ENCODE measurements around the gene PTPRN2. TPM values are rescaled to one million over a fixed set of nuclear protein-coding genes. Genes with fewer than 3 reads are reported as not detected.
"Not testable (repeated sequence)": the region's sequence is repeated elsewhere in the genome, so short reads cannot be mapped to it uniquely, and the experiment has no call there.

PTPRN2 gene
- polyA plus RNA-seq, 2 donors: 0.37 to 0.40 TPM

- H3K4me1 ChIP-seq (ENCODE audit: control insufficient read depth in 2 of 2, insufficient read depth in 2 of 2, low read length in 1 of 2): peaks cover 0 to 13% of the 10 kb centered on the region in 2 donors
- no peaks in the 10 kb centered on the region for H3K9me3 ChIP-seq (ENCODE audit: control insufficient read depth in 2 of 2, insufficient read depth in 1 of 2, low read depth in 1 of 2, low read length in 1 of 2)
- no peak overlapping the region for H3K4me3 ChIP-seq (ENCODE audit: low read depth in 1 of 2, low read length in 2 of 2)
- no peaks in the 10 kb centered on the region for H3K36me3 ChIP-seq (ENCODE audit: control insufficient read depth in 2 of 2, insufficient read depth in 2 of 2, low read length in 1 of 2)
- H3K27me3 ChIP-seq (ENCODE audit: control insufficient read depth in 1 of 2, insufficient read depth in 2 of 2, low read length in 2 of 2): no peaks in the 10 kb centered on the region
- WGBS, 2 donors: 89 to 92% methylated on average over 9 of the region's 9 CpGs
- no peak overlapping the region for H3K27ac ChIP-seq (ENCODE audit: low read depth in 2 of 2, low read length in 1 of 2)
Measured at GRCh38 chr7:157903296-157903695, 684.3 kb downstream of the PTPRN2 start.

- 91 to 95% methylated on average over 38 to 44 of the region's 45 CpGs for WGBS, 2 donors
- H3K4me1 ChIP-seq (ENCODE audit: control insufficient read depth in 2 of 2, insufficient read depth in 2 of 2, low read length in 1 of 2): peaks cover 0 to 11% of the 10 kb centered on the region in 2 donors
- not testable (repeated sequence) for H3K36me3 ChIP-seq (ENCODE audit: control insufficient read depth in 2 of 2, insufficient read depth in 2 of 2, low read length in 1 of 2); H3K27ac ChIP-seq (ENCODE audit: low read depth in 2 of 2, low read length in 1 of 2); H3K4me3 ChIP-seq (ENCODE audit: low read depth in 1 of 2, low read length in 2 of 2); H3K9me3 ChIP-seq (ENCODE audit: control insufficient read depth in 2 of 2, insufficient read depth in 1 of 2, low read depth in 1 of 2, low read length in 1 of 2); H3K27me3 ChIP-seq (ENCODE audit: control insufficient read depth in 1 of 2, insufficient read depth in 2 of 2, low read length in 2 of 2)
Measured at GRCh38 chr7:157901816-157902610, 685.6 kb downstream of the PTPRN2 start.

GRCh38 chr7:157901166-157901565, 686.5 kb downstream of the PTPRN2 start:
- Histone ChIP-seq H3K36me3 (ENCODE audit: control insufficient read depth in 2 of 2, insufficient read depth in 2 of 2, low read length in 1 of 2) (no peaks in the 10 kb centered on the region), H3K9me3 (ENCODE audit: control insufficient read depth in 2 of 2, insufficient read depth in 1 of 2, low read depth in 1 of 2, low read length in 1 of 2) (no peaks in the 10 kb centered on the region), H3K27me3 (ENCODE audit: control insufficient read depth in 1 of 2, insufficient read depth in 2 of 2, low read length in 2 of 2) (no peaks in the 10 kb centered on the region), H3K27ac (ENCODE audit: low read depth in 2 of 2, low read length in 1 of 2) (no peak overlapping the region), H3K4me1 (ENCODE audit: control insufficient read depth in 2 of 2, insufficient read depth in 2 of 2, low read length in 1 of 2) (peaks cover 0 to 11% of the 10 kb centered on the region in 2 donors), H3K4me3 (ENCODE audit: low read depth in 1 of 2, low read length in 2 of 2) (no peak overlapping the region)
- WGBS, 2 donors: 88 to 94% methylated on average over 14 of the region's 14 CpGs

- Histone ChIP-seq H3K36me3 (ENCODE audit: control insufficient read depth in 2 of 2, insufficient read depth in 2 of 2, low read length in 1 of 2) (no peaks in the 10 kb centered on the region), H3K4me3 (ENCODE audit: low read depth in 1 of 2, low read length in 2 of 2) (no peak overlapping the region)
- 48 to 72% methylated on average over 4 of the region's 4 CpGs for WGBS, 2 donors
Measured at GRCh38 chr7:157900556-157900955, 687.1 kb downstream of the PTPRN2 start.

GRCh38 chr7:157900011-157900410, 687.6 kb downstream of the PTPRN2 start:
- Histone ChIP-seq H3K36me3 (ENCODE audit: control insufficient read depth in 2 of 2, insufficient read depth in 2 of 2, low read length in 1 of 2) (no peaks in the 10 kb centered on the region), H3K9me3 (ENCODE audit: control insufficient read depth in 2 of 2, insufficient read depth in 1 of 2, low read depth in 1 of 2, low read length in 1 of 2) (no peaks in the 10 kb centered on the region), H3K4me1 (ENCODE audit: control insufficient read depth in 2 of 2, insufficient read depth in 2 of 2, low read length in 1 of 2) (peaks cover 0 to 5% of the 10 kb centered on the region in 2 donors), H3K27me3 (ENCODE audit: control insufficient read depth in 1 of 2, insufficient read depth in 2 of 2, low read length in 2 of 2) (no peaks in the 10 kb centered on the region), H3K27ac (ENCODE audit: low read depth in 2 of 2, low read length in 1 of 2) (no peak overlapping the region), H3K4me3 (ENCODE audit: low read depth in 1 of 2, low read length in 2 of 2) (no peak overlapping the region)
- WGBS, 2 donors: 39 to 53% methylated on average over 11 of the region's 11 CpGs

More at GRCh38 chr7:157900556-157900955, 687.1 kb downstream of the PTPRN2 start:
- H3K27me3 ChIP-seq (ENCODE audit: control insufficient read depth in 1 of 2, insufficient read depth in 2 of 2, low read length in 2 of 2): no peaks in the 10 kb centered on the region
- H3K4me1 ChIP-seq (ENCODE audit: control insufficient read depth in 2 of 2, insufficient read depth in 2 of 2, low read length in 1 of 2): peaks cover 0 to 5% of the 10 kb centered on the region in 2 donors
- H3K27ac ChIP-seq (ENCODE audit: low read depth in 2 of 2, low read length in 1 of 2): no peak overlapping the region
- H3K9me3 ChIP-seq (ENCODE audit: control insufficient read depth in 2 of 2, insufficient read depth in 1 of 2, low read depth in 1 of 2, low read length in 1 of 2): no peaks in the 10 kb centered on the region

GRCh38 chr7:157898802-157899505, 688.7 kb downstream of the PTPRN2 start:
- peaks cover 0 to 2% of the 10 kb centered on the region in 2 donors for H3K4me1 ChIP-seq (ENCODE audit: control insufficient read depth in 2 of 2, insufficient read depth in 2 of 2, low read length in 1 of 2)
- no peaks in the 10 kb centered on the region for H3K9me3 ChIP-seq (ENCODE audit: control insufficient read depth in 2 of 2, insufficient read depth in 1 of 2, low read depth in 1 of 2, low read length in 1 of 2)
- H3K27ac ChIP-seq (ENCODE audit: low read depth in 2 of 2, low read length in 1 of 2): no peak overlapping the region
- H3K27me3 ChIP-seq (ENCODE audit: control insufficient read depth in 1 of 2, insufficient read depth in 2 of 2, low read length in 2 of 2): no peaks in the 10 kb centered on the region
- H3K4me3 ChIP-seq (ENCODE audit: low read depth in 1 of 2, low read length in 2 of 2): no peak overlapping the region
- WGBS, 2 donors: 45 to 59% methylated on average over 17 of the region's 17 CpGs
- no peaks in the 10 kb centered on the region for H3K36me3 ChIP-seq (ENCODE audit: control insufficient read depth in 2 of 2, insufficient read depth in 2 of 2, low read length in 1 of 2)

- H3K9me3 ChIP-seq (ENCODE audit: control insufficient read depth in 2 of 2, insufficient read depth in 1 of 2, low read depth in 1 of 2, low read length in 1 of 2): no peaks in the 10 kb centered on the region
Measured at GRCh38 chr7:157898261-157898660, 689.4 kb downstream of the PTPRN2 start.

GRCh38 chr7:157897681-157898080, 689.9 kb downstream of the PTPRN2 start:
- Histone ChIP-seq H3K27ac (ENCODE audit: low read depth in 2 of 2, low read length in 1 of 2) (no peak overlapping the region), H3K4me3 (ENCODE audit: low read depth in 1 of 2, low read length in 2 of 2) (no peak overlapping the region), H3K36me3 (ENCODE audit: control insufficient read depth in 2 of 2, insufficient read depth in 2 of 2, low read length in 1 of 2) (no peaks in the 10 kb centered on the region), H3K9me3 (ENCODE audit: control insufficient read depth in 2 of 2, insufficient read depth in 1 of 2, low read depth in 1 of 2, low read length in 1 of 2) (no peaks in the 10 kb centered on the region), H3K27me3 (ENCODE audit: control insufficient read depth in 1 of 2, insufficient read depth in 2 of 2, low read length in 2 of 2) (no peaks in the 10 kb centered on the region), H3K4me1 (ENCODE audit: control insufficient read depth in 2 of 2, insufficient read depth in 2 of 2, low read length in 1 of 2) (no peaks in the 10 kb centered on the region)
- WGBS, 2 donors: 93% methylated on average over 30 of the region's 30 CpGs

More at GRCh38 chr7:157898261-157898660, 689.4 kb downstream of the PTPRN2 start:
- Histone ChIP-seq H3K4me1 (ENCODE audit: control insufficient read depth in 2 of 2, insufficient read depth in 2 of 2, low read length in 1 of 2) (no peaks in the 10 kb centered on the region), H3K4me3 (ENCODE audit: low read depth in 1 of 2, low read length in 2 of 2) (no peak overlapping the region), H3K27ac (ENCODE audit: low read depth in 2 of 2, low read length in 1 of 2) (no peak overlapping the region), H3K27me3 (ENCODE audit: control insufficient read depth in 1 of 2, insufficient read depth in 2 of 2, low read length in 2 of 2) (no peaks in the 10 kb centered on the region), H3K36me3 (ENCODE audit: control insufficient read depth in 2 of 2, insufficient read depth in 2 of 2, low read length in 1 of 2) (no peaks in the 10 kb centered on the region)
- 80 to 84% methylated on average over 11 of the region's 11 CpGs for WGBS, 2 donors

GRCh38 chr7:157896774-157897555, 690.7 kb downstream of the PTPRN2 start:
- H3K36me3 ChIP-seq (ENCODE audit: control insufficient read depth in 2 of 2, insufficient read depth in 2 of 2, low read length in 1 of 2): no peaks in the 10 kb centered on the region
- no peaks in the 10 kb centered on the region for H3K4me1 ChIP-seq (ENCODE audit: control insufficient read depth in 2 of 2, insufficient read depth in 2 of 2, low read length in 1 of 2)
- H3K27me3 ChIP-seq (ENCODE audit: control insufficient read depth in 1 of 2, insufficient read depth in 2 of 2, low read length in 2 of 2): no peaks in the 10 kb centered on the region
- H3K27ac ChIP-seq (ENCODE audit: low read depth in 2 of 2, low read length in 1 of 2): no peak overlapping the region
- no peak overlapping the region for H3K4me3 ChIP-seq (ENCODE audit: low read depth in 1 of 2, low read length in 2 of 2)
- H3K9me3 ChIP-seq (ENCODE audit: control insufficient read depth in 2 of 2, insufficient read depth in 1 of 2, low read depth in 1 of 2, low read length in 1 of 2): no peaks in the 10 kb centered on the region
- WGBS, 2 donors: 93 to 94% methylated on average over 26 of the region's 26 CpGs
